Urothelium cell line (cell line): Measurements from ENCODE around the gene SPRYD3.

Experiments used
- DNase-seq: peaks from one replicate; pipeline ENCODE4 v3.0.0; 2011; ENCODE audit warnings: low spot score, mixed read lengths
- FAIRE-seq: peaks from 2 replicates; lab custom pipeline; 2011; peaks lifted over from hg19 to GRCh38; lab: Jason Lieb, UNC

The SPRYD3 gene

GRCh38 chr12:53086361-53086760 is 7.2 kb upstream of the SPRYD3 start:
- FAIRE-seq, result no peak

GRCh38 chr12:53082637-53083175 is 3.5 kb upstream of the SPRYD3 start:
- DNase-seq (no peak), FAIRE-seq (no peak)

More at GRCh38 chr12:53086361-53086760, 7.2 kb upstream of the SPRYD3 start:
- no peak for DNase-seq

GRCh38 chr12:53078425-53079225 is 565 bp downstream of the SPRYD3 start:
- no peak for DNase-seq
- FAIRE-seq, result no peak

GRCh38 chr12:53077030-53077429 is 2.2 kb downstream of the SPRYD3 start:
- no peak for FAIRE-seq

GRCh38 chr12:53076461-53076860 is 2.7 kb downstream of the SPRYD3 start:
- DNase-seq (no peak), FAIRE-seq (no peak)

More at GRCh38 chr12:53077030-53077429, 2.2 kb downstream of the SPRYD3 start:
- DNase-seq, result no peak

- DNase-seq (no peak), FAIRE-seq (no peak)
These were observed 4.2 kb downstream of the SPRYD3 start for GRCh38 chr12:53074999-53075370.

- DNase-seq (no peak), FAIRE-seq (no peak)
These were observed 4.7 kb downstream of the SPRYD3 start for GRCh38 chr12:53074283-53074998.

GRCh38 chr12:53073881-53074280 is 5.3 kb downstream of the SPRYD3 start:
- FAIRE-seq (no peak), DNase-seq (no peak)

- FAIRE-seq (no peak), DNase-seq (no peak)
These were observed 7.3 kb downstream of the SPRYD3 start for GRCh38 chr12:53071591-53072551.

- no peak for FAIRE-seq
- DNase-seq, result no peak
These were observed 8.2 kb downstream of the SPRYD3 start for GRCh38 chr12:53070877-53071492.

GRCh38 chr12:53069621-53070410 is 9.4 kb downstream of the SPRYD3 start:
- FAIRE-seq (no peak), DNase-seq (no peak)

- FAIRE-seq, result no peak
- no peak for DNase-seq
These were observed 10.2 kb downstream of the SPRYD3 start for GRCh38 chr12:53068811-53069585.

- DNase-seq (no peak), FAIRE-seq (no peak)
These were observed 11.0 kb downstream of the SPRYD3 start for GRCh38 chr12:53067993-53068770.

GRCh38 chr12:53067074-53067992 is 11.9 kb downstream of the SPRYD3 start:
- FAIRE-seq (no peak), DNase-seq (no peak)

GRCh38 chr12:53065975-53066931 is 12.9 kb downstream of the SPRYD3 start:
- peak; percentile 86 for DNase-seq
- FAIRE-seq, result no peak

- no peak for FAIRE-seq
- DNase-seq, result no peak
These were observed 13.7 kb downstream of the SPRYD3 start for GRCh38 chr12:53065470-53065869.
